A549 (cell line): ENCODE results near the gene PLEKHG3.

Experiments used
- BCL3 ChIP-seq: fragments of >200 bp; sonication (Bioruptor Twin); formaldehyde crosslinking; IDR thresholded peaks from 3 replicates; pipeline ENCODE4 v1.6.1; 2016
- CTCF ChIP-seq: fragments of >200 bp; sonication (Bioruptor Twin); formaldehyde crosslinking; IDR thresholded peaks from 3 replicates; pipeline ENCODE4 v1.5.1; 2016
- EHF ChIP-seq: fragments of 250-450 bp; sonication (Bioruptor Pico); IDR thresholded peaks from 2 replicates; pipeline ENCODE4 v1.5.0; 2020; ENCODE audit warnings: mild to moderate bottlenecking
- EP300 ChIP-seq, 2 experiments: fragments of >200 bp; sonication (Bioruptor Twin); formaldehyde crosslinking; IDR thresholded peaks; 2 replicates in 1 of 2; 3 replicates in 1 of 2; pipeline ENCODE4 v1.6.1; 2016 to 2017
- HMGXB4 ChIP-seq: fragments of 250-450 bp; sonication (Bioruptor Pico); IDR thresholded peaks from 2 replicates; pipeline ENCODE4 v1.5.0; 2021; ENCODE audit warnings: mild to moderate bottlenecking, moderate library complexity, borderline replicate concordance
- JUN ChIP-seq, 2 experiments: fragments of >200 bp; sonication (Bioruptor Twin); formaldehyde crosslinking; IDR thresholded peaks; 2 replicates in 1 of 2; 3 replicates in 1 of 2; pipeline ENCODE4 v1.6.1; 2016 to 2017
- JUNB ChIP-seq: fragments of >200 bp; sonication (Bioruptor Twin); formaldehyde crosslinking; IDR thresholded peaks from 2 replicates; pipeline ENCODE4 v1.6.1; 2016
- NR3C1 ChIP-seq: fragments of >200 bp; sonication (Bioruptor Twin); formaldehyde crosslinking; IDR thresholded peaks from 3 replicates; pipeline ENCODE4 v1.6.1; 2017
- POLR2A ChIP-seq: IDR thresholded peaks from 2 replicates; pipeline ENCODE4 v1.6.1; 2012; ENCODE audit warnings: mild to moderate bottlenecking, low read length
- RAD21 ChIP-seq, 2 experiments: fragments of >200 bp in 1 of 2; sonication (Bioruptor Twin) in 1 of 2; formaldehyde crosslinking in 1 of 2; IDR thresholded peaks in 1 of 2; conservative IDR thresholded peaks in 1 of 2; 2 replicates in 1 of 2; 3 replicates in 1 of 2; pipeline ENCODE4 v1.6.1; 2012 to 2018; ENCODE audit warnings: inconsistent platforms in 1 of 2
- RCOR1 ChIP-seq: fragments of 150-350 bp; IDR thresholded peaks from 2 replicates; pipeline ENCODE4 v1.6.1; 2014; ENCODE audit warnings: antibody characterized with exemption, low read length, low read depth
- RFX5 ChIP-seq: fragments of 450-650 bp; IDR thresholded peaks from 2 replicates; pipeline ENCODE4 v1.7.1; 2014; ENCODE audit warnings: antibody characterized with exemption, mild to moderate bottlenecking, moderate library complexity
- RNF2 ChIP-seq: fragments of 200-600 bp; sonication (generic); IDR thresholded peaks from 2 replicates; pipeline ENCODE4 v1.6.1; 2016; ENCODE audit warnings: low read depth, mild to moderate bottlenecking, antibody characterized with exemption, moderate library complexity, borderline replicate concordance

DNA sequence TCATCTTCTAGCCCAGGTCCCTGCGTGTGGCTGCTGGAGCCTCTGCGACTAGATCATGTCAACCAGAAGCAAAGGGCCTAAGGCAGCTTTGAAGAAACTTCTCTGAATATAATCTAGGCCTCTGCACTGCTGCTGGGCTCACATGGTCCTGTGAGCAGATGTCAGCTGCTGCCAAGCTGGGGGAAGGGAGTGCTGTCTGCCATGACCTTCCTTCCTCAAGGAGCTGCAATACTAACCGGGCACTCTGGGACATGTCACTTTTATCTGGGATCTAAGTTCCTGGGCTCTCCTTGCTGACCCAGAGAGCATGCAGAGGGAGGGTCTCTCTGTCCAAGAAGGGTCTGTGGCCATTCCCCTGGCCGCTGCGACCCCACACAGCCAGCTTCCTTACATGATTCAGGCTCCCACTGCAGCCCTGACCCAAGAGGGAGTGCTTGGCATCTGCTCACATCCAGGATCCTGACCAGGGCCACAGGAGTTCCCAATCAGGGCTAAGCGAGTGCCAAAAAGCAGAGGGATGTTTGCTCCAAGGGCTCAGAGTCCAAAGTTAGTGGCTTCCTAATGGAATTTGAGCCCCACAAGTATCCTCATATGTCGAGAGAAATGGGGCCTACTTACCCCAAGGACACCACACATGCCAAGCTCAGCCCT is 74.0 kb downstream of the PLEKHG3 start:
- no peak for TF ChIP-seq CTCF
- no peak for TF ChIP-seq JUN (IDR thresholded peaks at IDR 0.05)
- TF ChIP-seq POLR2A = no peak
- no peak for TF ChIP-seq BCL3
- TF ChIP-seq JUNB = no peak
- TF ChIP-seq NR3C1 = no peak
- no peak for TF ChIP-seq RCOR1
- no peak for TF ChIP-seq EP300 (IDR thresholded peaks at IDR 0.05)
- TF ChIP-seq HMGXB4 = no peak
- no peak for TF ChIP-seq RAD21 (conservative IDR thresholded peaks at IDR 0.05 in 1 of 2, IDR thresholded peaks at IDR 0.05 in 1 of 2)
- no peak for TF ChIP-seq RFX5
- no peak for TF ChIP-seq EHF
- TF ChIP-seq RNF2 = no peak
